HG03442 (cell line): Measurements from ENCODE around the gene PHACTR2.

Experiments used
- ATAC-seq: cut with Tn5 transposase; IDR thresholded peaks from one replicate; pipeline ENCODE4 v1.9.1; 2021; ENCODE audit warnings: mild to moderate bottlenecking, moderate library complexity; ENCODE audit not compliant: unreplicated experiment

PHACTR2 gene

GRCh38 chr6:143696664-143697000, 18.9 kb downstream of the PHACTR2 start:
- no peak for ATAC-seq

- ATAC-seq = no peak
Observed at GRCh38 chr6:143697076-143697800, 19.5 kb downstream of the PHACTR2 start.

GRCh38 chr6:143698329-143698728, 20.6 kb downstream of the PHACTR2 start:
- ATAC-seq = no peak

- no peak for ATAC-seq
Observed at GRCh38 chr6:143698759-143699429, 21.1 kb downstream of the PHACTR2 start.

- ATAC-seq = no peak
Observed at GRCh38 chr6:143699430-143699825, 21.7 kb downstream of the PHACTR2 start.

- ATAC-seq = no peak
Observed at GRCh38 chr6:143700684-143701348, 23.1 kb downstream of the PHACTR2 start.

GRCh38 chr6:143701349-143702234, 23.8 kb downstream of the PHACTR2 start:
- ATAC-seq = no peak

GRCh38 chr6:143705569-143705968, 27.8 kb downstream of the PHACTR2 start:
- ATAC-seq = no peak

GRCh38 chr6:143707697-143708096, 29.9 kb downstream of the PHACTR2 start:
- no peak for ATAC-seq

GRCh38 chr6:143708889-143709288, 31.1 kb downstream of the PHACTR2 start:
- ATAC-seq = no peak

GRCh38 chr6:143711714-143712113, 33.9 kb downstream of the PHACTR2 start:
- no peak for ATAC-seq

GRCh38 chr6:143718472-143718871, 40.7 kb downstream of the PHACTR2 start:
- no peak for ATAC-seq

GRCh38 chr6:143721642-143722041, 43.9 kb downstream of the PHACTR2 start:
- no peak for ATAC-seq

GRCh38 chr6:143724876-143725275, 47.1 kb downstream of the PHACTR2 start:
- ATAC-seq = no peak

GRCh38 chr6:143726015-143726647, 48.4 kb downstream of the PHACTR2 start:
- ATAC-seq = no peak

GRCh38 chr6:143727035-143727434, 49.3 kb downstream of the PHACTR2 start:
- no peak for ATAC-seq

GRCh38 chr6:143731789-143732188, 54.0 kb downstream of the PHACTR2 start:
- ATAC-seq = no peak

GRCh38 chr6:143732536-143732935, 54.8 kb downstream of the PHACTR2 start:
- ATAC-seq = no peak

- ATAC-seq = no peak
Observed at GRCh38 chr6:143733510-143733909, 55.7 kb downstream of the PHACTR2 start.

- ATAC-seq = no peak
Observed at GRCh38 chr6:143734641-143735063, 56.9 kb downstream of the PHACTR2 start.
